Measurements from ENCODE around the gene FCHSD2.
A peak's percentile ranks its signal among the peaks of the same experiment; 100 is the strongest.
"Not testable (repeated sequence)": the region's sequence is repeated elsewhere in the genome, so short reads cannot be mapped to it uniquely, and the experiment has no call there.

Gene FCHSD2

DNA sequence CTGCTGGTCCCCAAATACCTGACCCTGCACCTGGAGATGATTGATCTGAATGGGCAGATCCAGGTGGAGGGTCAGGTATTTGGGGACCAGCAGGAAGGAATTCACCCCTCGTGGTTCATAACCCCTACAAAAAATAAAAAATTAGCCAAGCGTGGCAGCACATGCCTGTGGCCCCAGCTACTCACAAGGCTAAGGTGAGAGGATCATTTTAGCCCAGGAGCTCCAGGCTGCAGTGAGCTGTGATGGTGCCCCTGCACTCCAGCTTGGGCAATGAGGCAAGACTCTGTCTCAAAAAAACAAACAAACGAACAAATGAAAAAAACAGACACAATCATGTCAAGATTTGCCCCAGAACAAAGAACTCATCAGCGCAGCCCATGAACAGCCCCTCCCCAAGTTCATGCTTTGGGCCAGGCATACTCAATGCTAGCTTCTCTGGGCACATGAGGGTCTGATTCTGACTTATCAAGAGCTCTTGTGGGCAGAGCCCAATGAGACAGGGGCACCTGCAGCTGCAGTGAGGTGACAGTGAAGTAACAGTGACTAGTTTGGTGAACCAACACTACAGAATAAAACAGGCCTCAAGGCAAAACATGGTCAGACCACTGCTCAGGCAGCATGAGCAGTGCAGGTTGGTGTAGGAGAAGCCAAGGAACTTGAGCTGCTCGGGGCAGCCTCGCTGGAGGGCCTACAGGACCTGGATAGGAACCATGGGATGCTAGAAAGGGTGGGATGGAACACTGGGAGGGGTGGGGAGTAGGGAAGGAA, 10.2 kb upstream of the FCHSD2 start:
- no peak for DNase-seq

DNA sequence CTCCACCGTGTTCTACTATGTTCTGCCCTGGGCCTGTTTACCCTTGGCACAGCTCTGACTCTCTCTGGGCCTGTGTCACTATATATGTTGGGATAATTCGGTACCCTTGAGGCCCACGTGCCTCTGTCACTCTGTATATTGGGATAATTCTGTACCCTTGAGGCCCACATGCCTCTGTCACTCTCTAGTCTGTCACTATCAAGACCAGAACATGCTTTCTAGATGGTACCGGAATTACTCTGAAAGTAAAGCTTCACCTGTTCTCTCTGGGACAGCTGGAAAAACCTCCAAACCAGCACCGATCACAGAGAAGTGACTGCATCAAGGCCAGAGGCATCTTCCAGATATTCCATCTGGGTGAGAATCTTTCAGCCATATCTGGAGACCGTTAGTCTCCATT, 9.3 kb upstream of the FCHSD2 start:
- DNase-seq = no peak

DNA sequence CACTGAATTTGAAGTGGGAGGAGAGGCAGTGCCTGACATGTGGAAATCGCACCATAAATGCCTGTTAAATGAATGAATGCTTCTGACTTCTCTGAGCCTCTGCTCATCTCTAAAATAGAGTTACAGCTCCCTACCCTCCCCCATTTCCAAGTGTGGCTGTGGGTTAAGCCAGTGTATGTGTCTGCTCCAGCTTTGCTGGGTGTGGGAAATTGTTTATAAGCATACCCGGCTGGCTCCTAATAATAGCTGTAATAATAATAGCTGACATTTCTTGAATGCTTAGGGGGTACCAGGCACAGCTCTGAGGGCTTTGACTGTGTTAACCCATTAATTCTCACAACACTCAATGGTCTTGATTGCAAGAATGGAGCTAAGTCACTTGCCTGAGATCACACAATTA, 7.0 kb upstream of the FCHSD2 start:
- DNase-seq = no peak

DNA sequence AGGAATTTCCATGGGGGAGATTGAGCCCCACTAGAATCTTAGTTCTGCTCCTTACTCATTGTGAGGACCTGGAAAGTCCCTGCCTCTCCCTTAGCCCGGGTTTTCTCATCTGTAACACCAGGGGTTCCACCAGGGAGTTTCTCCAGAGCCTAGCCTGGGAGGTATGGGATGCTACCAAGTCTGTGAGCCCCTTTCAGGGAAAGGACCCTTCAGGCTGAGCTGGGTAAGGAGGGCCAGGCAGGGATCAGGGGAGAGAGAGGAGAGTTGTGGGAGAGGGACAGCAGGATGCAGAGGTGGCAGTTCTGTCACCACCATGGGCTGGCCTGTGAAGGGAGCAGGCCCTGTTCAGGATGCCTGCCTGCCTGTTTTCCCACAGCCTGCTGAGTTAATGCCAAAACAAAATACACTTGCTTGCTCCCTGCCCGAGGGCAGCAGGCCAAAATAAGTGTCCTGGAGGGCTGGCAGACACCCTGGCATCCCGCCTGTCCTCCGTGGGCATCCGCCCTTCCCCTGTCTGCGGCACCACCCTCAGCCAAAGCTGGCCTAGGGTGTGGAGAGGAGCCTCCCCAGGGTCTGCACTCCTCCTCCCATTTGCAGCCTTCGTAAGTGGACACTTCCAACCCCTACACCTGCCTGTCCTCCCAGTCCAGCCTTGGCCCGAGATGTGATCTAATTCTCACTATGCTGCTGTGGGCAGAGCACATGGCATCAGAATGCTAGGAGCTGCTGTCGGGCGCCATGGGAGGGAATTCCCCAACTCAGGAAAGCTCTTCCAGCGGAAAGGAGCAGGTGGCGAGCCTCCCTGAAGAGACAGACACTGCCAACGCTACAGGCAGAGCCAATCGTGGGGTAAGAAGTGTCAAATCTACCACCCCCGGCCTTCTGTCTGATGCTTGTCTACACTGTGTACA, 5.9 kb upstream of the FCHSD2 start:
- DNase-seq = peak in 32 of 58 donors; percentile 12 to 76 (median 40)

DNA sequence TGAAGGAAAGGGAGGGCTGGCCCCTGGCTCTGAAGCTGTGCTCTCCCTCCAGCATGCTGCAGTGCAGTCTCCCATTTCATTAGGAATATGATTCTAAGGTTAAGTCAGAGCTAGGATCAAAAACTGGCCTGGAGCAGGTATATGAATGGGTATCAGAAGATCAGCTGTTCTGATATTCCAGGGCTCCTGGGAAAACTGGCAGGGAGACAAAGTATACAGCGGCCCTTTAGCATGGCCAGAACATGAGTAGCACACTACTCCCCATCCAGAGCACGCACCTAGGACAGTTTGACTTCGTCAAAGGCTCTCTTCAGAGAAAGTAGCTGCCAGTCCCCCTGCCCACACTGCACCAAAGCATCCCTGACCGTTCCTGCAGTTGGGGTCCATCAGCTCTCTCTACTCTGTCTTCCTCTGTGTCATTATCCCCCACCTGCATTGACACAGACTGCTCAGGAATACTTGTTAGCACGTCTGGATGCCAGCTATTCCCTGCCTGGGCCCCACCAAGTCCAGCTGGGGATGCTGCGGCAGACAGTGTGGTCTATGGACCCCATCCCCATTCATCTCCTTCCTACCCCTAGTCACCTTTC, 4.0 kb upstream of the FCHSD2 start:
- no peak for DNase-seq

DNA sequence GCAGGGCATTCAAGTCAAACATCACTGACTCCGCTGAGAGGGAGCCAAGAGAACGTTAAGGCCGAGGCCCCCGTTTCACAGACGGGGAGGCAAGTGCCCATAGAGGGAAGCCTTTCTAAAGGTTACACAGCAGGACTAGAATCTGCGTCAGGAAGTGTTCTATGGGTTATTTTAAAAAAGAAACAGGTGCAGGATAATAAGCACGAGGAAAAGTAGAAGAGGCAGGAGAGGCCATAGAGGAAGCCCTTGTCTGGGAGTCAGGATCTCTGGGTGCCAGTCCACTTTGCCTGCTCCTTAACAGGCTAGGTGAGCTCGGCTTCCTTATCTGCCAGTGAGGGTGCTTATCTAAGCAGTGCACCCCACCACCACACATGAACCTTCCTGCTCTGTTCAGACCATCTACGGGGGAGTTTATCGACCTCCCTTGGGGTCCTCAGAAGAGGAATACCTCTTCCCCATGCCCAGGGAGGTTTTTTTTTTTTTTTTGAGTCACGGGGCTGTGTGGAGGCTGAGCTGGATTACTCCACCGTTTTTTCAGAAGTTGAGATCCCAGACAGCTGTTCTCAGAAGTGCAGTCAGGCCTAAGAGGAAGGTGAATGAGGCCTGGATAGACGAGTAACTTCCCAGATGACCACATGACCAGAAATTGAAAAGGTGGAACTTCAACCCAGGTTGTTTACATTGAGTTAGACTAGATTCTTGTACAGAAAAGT, 1.2 kb upstream of the FCHSD2 start:
- DNase-seq = peak in 3 of 58 donors; percentile 32 to 42 (median 40)

DNA sequence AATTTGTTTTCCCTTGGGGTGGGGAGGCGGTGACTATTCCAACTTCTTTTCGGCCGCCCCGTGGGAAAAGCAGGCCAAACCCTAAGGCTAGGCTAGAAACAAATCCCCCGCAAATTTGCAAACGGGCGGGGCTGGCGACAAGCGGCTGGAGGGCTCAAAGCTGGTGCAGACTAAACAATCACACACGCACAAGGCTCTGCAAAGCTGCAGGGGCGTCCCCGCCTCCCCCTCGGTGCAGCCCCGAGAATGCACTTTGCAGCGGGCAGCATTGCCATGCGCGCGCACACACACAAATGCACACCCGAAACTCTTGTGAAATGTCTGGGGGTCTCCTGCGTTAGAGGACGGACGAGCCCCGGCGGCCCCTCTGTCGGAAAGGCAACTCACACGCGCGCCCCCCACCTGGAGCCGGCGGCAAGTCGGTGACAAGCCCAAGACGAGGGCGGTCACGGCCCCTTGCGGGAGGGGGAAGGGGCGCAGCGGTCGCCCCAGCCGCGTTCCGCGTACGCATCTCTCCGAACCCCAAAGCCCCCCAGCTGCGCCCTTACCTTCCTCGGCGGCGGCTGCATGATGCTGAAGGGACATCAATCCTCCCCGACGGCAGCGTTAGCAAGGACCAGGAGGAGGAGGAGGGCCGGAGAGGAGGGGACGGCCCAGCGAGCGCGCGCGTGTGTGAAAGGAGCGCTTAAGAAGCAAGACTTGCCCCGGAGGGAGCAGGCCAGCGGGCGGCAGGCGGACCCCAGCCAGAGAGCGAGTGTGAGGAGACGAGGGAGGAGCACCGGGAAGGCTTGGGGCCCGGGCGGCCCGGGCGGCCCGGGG, 600 bp downstream of the FCHSD2 start:
- peak in 41 of 58 donors; percentile 35 to 83 (median 69) for DNase-seq

DNA sequence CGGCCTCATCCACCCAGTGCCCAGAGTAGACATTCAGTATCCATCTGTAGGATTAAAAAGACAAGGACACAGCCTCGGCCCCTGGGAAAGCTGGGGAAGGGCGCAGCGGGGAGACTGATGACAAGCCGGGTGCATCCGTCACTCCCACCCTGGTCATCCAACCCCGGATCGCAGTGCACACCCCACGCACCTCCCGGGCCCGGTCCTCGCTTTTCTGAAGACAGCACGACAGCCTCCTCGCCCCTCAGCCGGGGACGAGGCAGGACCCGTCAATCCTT, 1.1 kb downstream of the FCHSD2 start:
- peak in 15 of 58 donors; percentile 17 to 53 (median 39) for DNase-seq

DNA sequence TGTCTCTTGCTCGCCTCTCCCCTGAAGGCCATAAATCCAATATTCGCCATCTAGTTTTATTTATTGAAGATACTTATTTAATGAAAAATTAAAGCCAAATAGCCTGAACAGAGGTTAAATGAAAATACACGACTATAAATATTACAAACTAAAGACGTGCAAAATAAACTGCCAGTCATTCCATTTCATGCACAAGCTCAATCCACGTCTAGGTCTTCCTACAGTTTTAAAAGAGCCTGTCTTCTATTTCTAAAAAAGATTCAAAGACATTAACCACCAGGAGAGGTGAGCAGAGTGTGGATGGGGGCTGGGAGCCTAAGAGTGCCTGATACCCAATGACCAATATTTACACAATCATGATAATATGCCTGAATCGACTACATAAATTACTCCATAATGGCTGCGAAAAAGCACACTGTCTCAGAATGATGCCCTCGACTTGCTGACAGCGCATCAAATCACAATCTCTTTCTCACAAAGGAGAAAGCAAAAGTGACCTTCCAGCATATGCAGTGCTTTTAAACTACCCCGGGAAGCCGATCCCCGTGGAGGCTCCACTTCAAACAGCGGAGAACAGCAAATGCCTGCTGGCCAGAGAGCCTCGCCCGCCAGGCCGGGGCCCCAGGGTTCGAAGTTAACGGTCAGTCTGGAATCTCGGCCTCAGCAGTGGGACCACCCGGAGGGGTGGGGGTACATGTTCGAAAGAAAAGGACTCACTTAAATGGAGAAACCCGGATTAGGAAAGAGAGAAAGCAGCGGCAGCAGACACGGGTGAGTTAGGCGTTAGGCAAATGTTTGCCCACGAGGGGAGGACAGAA, 1.7 kb downstream of the FCHSD2 start:
- DNase-seq = peak in 14 of 58 donors; percentile 13 to 52 (median 39)

DNA sequence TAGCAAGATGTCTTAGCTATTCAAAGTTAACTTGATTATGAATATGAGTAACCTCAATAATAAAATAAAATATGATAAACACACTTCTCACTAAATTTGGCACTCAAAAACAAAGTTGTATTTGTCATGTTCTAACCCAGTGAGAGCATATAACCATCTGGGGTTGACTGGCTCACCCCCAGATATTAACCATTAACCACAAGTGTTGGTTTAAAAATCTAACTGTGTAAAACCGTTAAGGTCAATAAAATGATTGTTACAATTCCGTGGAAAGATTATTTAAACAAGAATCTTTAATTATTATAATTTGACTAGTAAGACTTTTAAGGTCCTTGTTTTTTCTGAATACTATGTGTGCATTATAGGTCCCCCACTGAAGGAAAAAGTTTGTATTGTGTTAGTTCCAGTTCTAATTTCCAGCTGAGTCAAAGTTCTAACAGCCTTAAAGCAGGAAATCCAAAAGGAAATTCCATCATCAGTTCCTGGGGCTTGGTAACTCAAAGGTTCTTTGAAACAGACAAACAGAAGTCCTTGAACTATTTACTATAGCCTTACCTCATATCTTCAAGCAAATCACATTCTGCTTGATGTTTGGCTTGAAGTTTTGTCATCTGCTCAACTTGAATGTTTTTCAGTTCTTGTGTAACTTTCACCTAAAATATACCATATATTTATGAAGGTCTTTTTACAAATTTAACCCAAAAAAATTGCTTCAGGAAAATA, 2.5 kb downstream of the FCHSD2 start:
- DNase-seq = no peak

DNA sequence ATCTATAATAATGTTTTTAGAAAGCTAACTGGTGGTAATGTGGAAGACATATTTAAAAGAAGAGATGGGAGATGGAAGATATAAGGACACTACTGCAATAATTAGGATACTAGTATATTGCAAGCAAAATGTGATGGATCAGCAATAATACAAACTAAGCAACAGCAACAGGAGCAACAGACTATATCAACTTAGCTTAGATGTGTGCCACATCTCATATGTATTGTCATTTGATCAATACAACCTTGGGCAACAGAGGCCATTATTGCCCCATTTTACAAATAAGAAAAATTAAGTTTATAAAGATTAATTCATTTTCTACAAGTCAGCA, 4.2 kb downstream of the FCHSD2 start:
- no peak for DNase-seq

DNA sequence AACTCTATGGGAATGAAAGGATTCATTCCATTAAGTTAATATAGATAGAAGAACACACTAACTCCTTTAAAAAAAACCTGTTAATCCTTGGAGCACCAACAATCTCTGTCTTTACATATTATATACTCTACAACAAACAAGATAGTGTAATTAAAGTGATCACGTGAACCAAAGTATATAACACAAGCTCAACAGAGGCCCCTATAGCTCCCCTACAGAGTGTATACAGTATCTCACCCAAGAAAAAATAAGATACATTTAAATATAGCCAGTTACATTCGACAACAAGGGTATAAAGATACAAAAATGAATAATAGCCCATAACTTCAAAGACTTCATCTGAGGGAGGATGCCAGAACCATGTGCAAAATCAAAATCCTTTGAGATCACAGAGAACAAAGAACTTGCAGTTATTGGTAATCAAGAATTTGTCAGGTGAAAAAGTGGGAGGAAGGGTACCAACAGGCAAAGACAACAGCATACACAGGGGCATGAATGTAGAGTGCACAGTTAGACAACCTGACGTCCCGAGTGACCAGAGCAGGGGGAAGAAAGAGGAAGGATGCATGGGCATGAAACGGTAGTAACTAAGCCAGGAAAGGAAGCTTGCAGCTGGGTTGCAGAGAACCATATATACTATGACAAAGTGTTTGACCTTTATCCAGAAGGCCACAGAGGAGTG, 4.7 kb downstream of the FCHSD2 start:
- DNase-seq = no peak

DNA sequence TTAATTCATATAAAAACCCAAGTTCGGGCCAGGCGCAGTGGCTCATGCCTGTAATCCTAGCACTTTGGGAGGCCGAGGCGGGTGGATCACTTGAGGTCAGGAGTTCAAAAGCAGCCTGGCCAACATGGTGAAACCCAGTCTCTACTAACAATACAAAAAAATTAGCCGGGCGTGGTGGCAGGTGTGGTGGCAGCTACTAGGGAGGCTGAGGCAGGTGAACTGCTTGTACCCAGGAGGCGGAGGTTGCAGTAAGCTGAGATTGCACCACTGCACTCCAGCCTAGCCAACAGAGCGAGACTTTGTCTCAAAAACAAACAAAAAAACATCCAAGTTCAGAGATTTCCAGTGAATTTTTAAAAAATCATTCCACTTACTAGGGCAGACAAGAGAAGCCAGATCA, 5.4 kb downstream of the FCHSD2 start:
- not testable (repeated sequence) for DNase-seq

DNA sequence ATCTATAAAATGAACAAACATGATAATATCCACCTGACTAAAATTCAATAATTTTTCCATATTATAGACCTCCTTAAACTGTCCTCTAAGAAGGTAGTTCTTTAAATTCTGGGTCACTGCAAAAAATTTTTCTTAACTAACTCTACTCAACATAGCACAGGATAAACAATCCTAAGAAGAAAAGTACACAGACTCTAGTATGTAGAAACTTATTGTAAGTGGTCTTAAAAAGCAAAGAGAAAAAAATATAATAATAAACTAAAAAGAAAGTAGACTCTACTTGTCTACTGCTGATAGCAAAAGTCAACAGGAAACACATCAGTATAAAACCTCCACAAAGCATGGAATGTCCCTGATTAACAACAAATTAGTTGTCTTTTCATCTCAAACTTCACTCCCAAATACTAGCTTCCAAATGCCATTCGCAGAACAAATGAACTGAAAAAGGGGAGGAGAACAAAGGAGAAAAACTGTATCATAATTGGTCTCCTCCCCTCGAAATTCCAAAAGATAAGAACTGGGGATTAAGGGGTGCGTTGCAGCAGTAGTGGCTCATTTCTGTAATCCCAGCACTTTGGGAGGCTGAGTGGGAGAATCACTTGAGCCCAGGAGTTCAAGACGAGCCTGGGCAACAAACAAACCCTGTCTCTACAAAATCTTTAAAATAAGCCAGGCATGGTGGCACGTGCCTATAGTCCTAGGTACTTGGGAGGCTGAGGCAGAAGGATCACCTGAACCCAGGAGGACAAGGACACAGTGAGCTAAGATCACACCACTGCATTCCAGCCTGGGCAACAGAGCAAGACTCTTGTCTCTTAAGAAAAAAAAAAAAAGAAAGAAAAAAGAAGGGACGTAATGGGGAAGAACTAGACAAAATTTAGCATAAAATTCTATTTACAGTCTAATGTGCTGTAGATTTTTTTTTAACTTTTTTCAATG, 6.5 kb downstream of the FCHSD2 start:
- no peak for DNase-seq

DNA sequence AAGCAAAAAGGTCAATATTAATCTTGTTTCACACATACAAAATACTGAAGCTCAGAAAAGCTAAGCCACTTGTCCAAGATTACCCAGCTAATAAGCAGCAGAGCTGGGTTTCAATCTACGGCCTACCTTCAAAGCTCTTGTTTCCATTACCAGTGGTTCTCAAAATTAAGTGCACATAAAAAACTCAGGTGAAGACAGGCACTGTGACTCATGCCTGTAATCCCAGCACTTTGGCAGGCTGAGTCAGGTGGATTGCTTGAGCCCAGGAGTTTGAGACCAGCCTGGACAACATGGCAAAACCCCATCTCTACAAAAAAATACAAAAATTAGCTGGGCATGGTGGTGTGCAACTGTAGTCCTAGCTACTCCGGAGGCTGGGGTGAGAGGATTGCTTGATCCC, 9.8 kb downstream of the FCHSD2 start:
- not testable (repeated sequence) for DNase-seq

DNA sequence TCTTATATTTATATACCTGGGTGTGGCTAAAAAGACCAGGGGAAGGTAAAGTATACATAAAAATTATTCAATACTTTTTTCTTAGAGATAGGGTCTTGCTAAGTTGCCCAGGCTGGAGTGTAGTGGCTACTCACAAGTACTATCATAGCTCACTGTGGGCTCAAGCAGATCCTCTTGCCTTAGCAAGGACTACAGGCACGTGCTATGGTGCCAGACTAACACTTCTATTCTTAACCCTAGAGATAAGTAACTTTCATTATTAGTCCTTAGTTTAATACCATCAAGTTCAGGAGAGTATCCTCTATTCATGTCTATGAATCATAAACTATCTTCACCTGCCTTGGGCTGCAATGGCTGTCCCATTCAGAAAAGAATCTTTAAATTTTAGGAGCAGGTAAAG, 11.9 kb downstream of the FCHSD2 start:
- DNase-seq = no peak

DNA sequence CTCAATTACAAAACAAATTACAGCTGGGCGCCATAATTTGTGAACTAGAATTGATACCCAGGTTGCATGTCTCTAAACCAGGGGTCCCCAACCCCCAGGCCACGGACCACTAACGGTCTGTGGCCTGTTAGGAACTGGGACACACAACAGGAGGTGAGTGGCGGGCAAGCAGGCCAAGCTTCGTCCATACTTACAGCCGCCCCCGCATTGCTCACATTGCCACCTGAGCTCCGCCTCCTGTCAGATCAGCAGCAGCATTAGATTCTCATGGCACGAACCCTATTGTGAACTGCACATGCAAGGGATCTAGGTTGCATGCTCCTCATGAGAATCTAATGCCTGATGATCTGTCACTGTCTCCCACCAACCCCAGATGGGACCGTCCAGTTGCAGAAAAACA, 12.9 kb downstream of the FCHSD2 start:
- no peak for DNase-seq
